ENCODE results near the gene PLOD1. TPM values are rescaled to one million over a fixed set of nuclear protein-coding genes. Genes with fewer than 3 reads are reported as not detected.

PLOD1 gene
- total and polyA plus RNA-seq, 2 donors (not counting 1 experiment from before 2014, with no cell fraction given): 10.4 to 13.4 TPM

GRCh38 chr1:11951901-11952300 lies 17.4 kb downstream of the PLOD1 start:
- no peaks in the 10 kb centered on the region for H3K9me3 Mint-ChIP-seq (ENCODE audit: insufficient read depth)
- H3K36me3 ChIP-seq (replicated peaks in 1 of 2; ENCODE audit: control extremely low read depth in 1 of 2, control insufficient read depth in 1 of 2, extremely low read depth in 1 of 2, insufficient read depth in 2 of 2, low read length in 1 of 2): no peaks in the 10 kb centered on the region
- no peak overlapping the region for H3K27ac Mint-ChIP-seq
- no peak overlapping the region for H3K4me2 ChIP-seq (replicated peaks; ENCODE audit: low read depth, low read length, poor library complexity, severe bottlenecking)
- no CpG with 5 or more reads among the region's 2 CpGs for WGBS (ENCODE audit: insufficient coverage)
- H3K9me3 ChIP-seq (ENCODE audit: control extremely low read depth in 1 of 3, control insufficient read depth in 2 of 3, insufficient read depth in 1 of 3, low read length in 2 of 3): peaks cover 0 to 4% (median 0%) of the 10 kb centered on the region in 3 donors
- no peaks in the 10 kb centered on the region for H4K20me1 ChIP-seq (ENCODE audit: control insufficient read depth, insufficient read depth, low read length, poor library complexity, severe bottlenecking)
- H3K27ac ChIP-seq (ENCODE audit: low read length in 2 of 2): no peak overlapping the region
- POLR2A ChIA-PET: interaction anchor here (0.8 kb wide), 1 partner anchor 165 kb away, joined by 3 read pairs; no protein-coding TSS in a partner anchor
- no peak overlapping the region for H2AFZ ChIP-seq (ENCODE audit: insufficient read depth, low read depth, low read length, poor library complexity, severe bottlenecking)
- H3K4me1 Mint-ChIP-seq: no peaks in the 10 kb centered on the region
- no peak overlapping the region for H3K9ac ChIP-seq (ENCODE audit: low read length)
- CTCF ChIA-PET: no interaction called here
- no peak overlapping the region for H3K4me3 Mint-ChIP-seq
- DNase-seq (no peak), ATAC-seq (ENCODE audit: low read depth) (no peak)
- H3K4me1 ChIP-seq (ENCODE audit: control insufficient read depth in 2 of 2, insufficient read depth in 2 of 2, low read length in 2 of 2): no peaks in the 10 kb centered on the region
- no peak overlapping the region for H3K4me3 ChIP-seq (ENCODE audit: control extremely low read depth in 1 of 5, extremely low read depth in 1 of 5, insufficient read depth in 1 of 5, low read depth in 2 of 5, low read length in 4 of 5)
- no peaks in the 10 kb centered on the region for H3K27me3 ChIP-seq (replicated peaks in 1 of 4; ENCODE audit: control extremely low read depth in 1 of 4, control insufficient read depth in 3 of 4, insufficient read depth in 4 of 4, low read length in 3 of 4)
- intact Hi-C loops (cut with micrococcal nuclease): no loop called here
- TF ChIP-seq CTCF (IDR thresholded peaks at IDR 0.05) (no peak), EZH2 (IDR thresholded peaks at IDR 0.05; ENCODE audit: borderline replicate concordance, insufficient read depth, low read depth, low read length, poor library complexity, severe bottlenecking) (no peak)
- no peaks in the 10 kb centered on the region for H3K79me2 ChIP-seq (ENCODE audit: control insufficient read depth, insufficient read depth, low read length)
- H3K27me3 Mint-ChIP-seq: no peaks in the 10 kb centered on the region

GRCh38 chr1:11952455-11953109 lies 18.1 kb downstream of the PLOD1 start:
- intact Hi-C loops (cut with micrococcal nuclease): no loop called here
- ChIA-PET CTCF (no interaction called here), POLR2A (interaction anchor here (0.5 to 0.6 kb wide), 2 partner anchors 72 to 98 kb away, joined by 6 to 7 read pairs; no protein-coding TSS in a partner anchor)
- H3K9me3 ChIP-seq (ENCODE audit: control extremely low read depth in 1 of 3, control insufficient read depth in 2 of 3, insufficient read depth in 1 of 3, low read length in 2 of 3): peaks cover 0 to 4% (median 0%) of the 10 kb centered on the region in 3 donors
- no peaks in the 10 kb centered on the region for H3K4me1 ChIP-seq (ENCODE audit: control insufficient read depth in 2 of 2, insufficient read depth in 2 of 2, low read length in 2 of 2)
- no peak overlapping the region for H3K27ac ChIP-seq (ENCODE audit: low read length in 2 of 2)
- no peaks in the 10 kb centered on the region for H3K9me3 Mint-ChIP-seq (ENCODE audit: insufficient read depth)
- no peak for DNase-seq
- H2AFZ ChIP-seq (ENCODE audit: insufficient read depth, low read depth, low read length, poor library complexity, severe bottlenecking): no peak overlapping the region
- no peaks in the 10 kb centered on the region for H3K27me3 Mint-ChIP-seq
- no peaks in the 10 kb centered on the region for H3K27me3 ChIP-seq (replicated peaks in 1 of 4; ENCODE audit: control extremely low read depth in 1 of 4, control insufficient read depth in 3 of 4, insufficient read depth in 4 of 4, low read length in 3 of 4)
- H3K4me3 ChIP-seq (ENCODE audit: control extremely low read depth in 1 of 5, extremely low read depth in 1 of 5, insufficient read depth in 1 of 5, low read depth in 2 of 5, low read length in 4 of 5): no peak overlapping the region
- no peaks in the 10 kb centered on the region for H3K4me1 Mint-ChIP-seq
- no peak overlapping the region for H3K27ac Mint-ChIP-seq
- no peaks in the 10 kb centered on the region for H3K79me2 ChIP-seq (ENCODE audit: control insufficient read depth, insufficient read depth, low read length)
- no peaks in the 10 kb centered on the region for H3K36me3 ChIP-seq (replicated peaks in 1 of 2; ENCODE audit: control extremely low read depth in 1 of 2, control insufficient read depth in 1 of 2, extremely low read depth in 1 of 2, insufficient read depth in 2 of 2, low read length in 1 of 2)
- no peak overlapping the region for H3K4me3 Mint-ChIP-seq
- no peaks in the 10 kb centered on the region for H4K20me1 ChIP-seq (ENCODE audit: control insufficient read depth, insufficient read depth, low read length, poor library complexity, severe bottlenecking)
- TF ChIP-seq CTCF (IDR thresholded peaks at IDR 0.05): no peak
- no peak for TF ChIP-seq EZH2 (IDR thresholded peaks at IDR 0.05; ENCODE audit: borderline replicate concordance, insufficient read depth, low read depth, low read length, poor library complexity, severe bottlenecking)
- no peak overlapping the region for H3K9ac ChIP-seq (ENCODE audit: low read length)
- WGBS (ENCODE audit: insufficient coverage): 98% methylated on average over 10 of the region's 11 CpGs
- no peak overlapping the region for H3K4me2 ChIP-seq (replicated peaks; ENCODE audit: low read depth, low read length, poor library complexity, severe bottlenecking)
- no peak for ATAC-seq (ENCODE audit: low read depth)

Data from B cell (primary cell).